ENCODE results near the gene MSL1. TPM values are rescaled to one million over a fixed set of nuclear protein-coding genes. Genes with fewer than 3 reads are reported as not detected.
A peak's percentile ranks its signal among the peaks of the same experiment; 100 is the strongest.
"Not testable (repeated sequence)": the region's sequence is repeated elsewhere in the genome, so short reads cannot be mapped to it uniquely, and the experiment has no call there.

The MSL1 gene
- total RNA-seq, 1 experiment from 2014 or later, result 39.1 TPM

GRCh38 chr17:40124279-40125141, 2.7 kb downstream of the MSL1 start:
- DNase-seq (ENCODE audit: low spot score), result no peak

- DNase-seq (ENCODE audit: low spot score), result no peak
Observed at GRCh38 chr17:40129498-40129897, 7.7 kb downstream of the MSL1 start.

DNA sequence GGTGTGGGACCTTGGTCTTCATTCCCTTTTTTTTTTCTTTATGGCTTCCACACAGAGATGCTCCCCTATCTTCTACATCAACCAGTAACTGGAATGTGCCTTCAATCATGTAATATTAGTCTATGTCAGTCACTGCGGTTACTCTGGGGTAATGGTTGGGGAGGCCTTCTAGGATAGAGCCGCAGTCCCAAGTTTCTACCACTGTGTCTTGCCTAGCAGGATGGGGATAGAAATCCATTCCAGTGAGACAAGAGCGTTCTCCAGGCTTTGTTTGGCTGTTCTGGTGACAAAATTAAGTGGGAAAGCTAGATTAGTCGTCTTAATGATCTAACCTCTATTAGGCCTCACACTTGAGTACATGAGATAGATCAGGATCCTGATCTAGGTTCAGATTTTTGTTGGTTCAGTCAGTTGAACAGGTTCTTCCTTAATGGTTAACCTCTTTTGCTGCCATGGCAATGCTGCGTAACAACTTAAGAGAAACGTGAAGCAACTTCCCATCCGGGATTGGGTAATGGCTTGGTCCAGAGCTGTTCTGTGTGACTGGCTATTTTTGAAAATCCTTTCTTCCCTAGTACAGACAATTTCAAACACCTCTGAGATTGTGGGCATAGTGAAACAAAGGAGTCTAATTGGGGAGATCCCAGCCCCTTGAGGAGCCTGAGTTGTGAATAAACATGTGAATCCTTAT, 8.7 kb downstream of the MSL1 start:
- no peak for DNase-seq (ENCODE audit: low spot score)

DNA sequence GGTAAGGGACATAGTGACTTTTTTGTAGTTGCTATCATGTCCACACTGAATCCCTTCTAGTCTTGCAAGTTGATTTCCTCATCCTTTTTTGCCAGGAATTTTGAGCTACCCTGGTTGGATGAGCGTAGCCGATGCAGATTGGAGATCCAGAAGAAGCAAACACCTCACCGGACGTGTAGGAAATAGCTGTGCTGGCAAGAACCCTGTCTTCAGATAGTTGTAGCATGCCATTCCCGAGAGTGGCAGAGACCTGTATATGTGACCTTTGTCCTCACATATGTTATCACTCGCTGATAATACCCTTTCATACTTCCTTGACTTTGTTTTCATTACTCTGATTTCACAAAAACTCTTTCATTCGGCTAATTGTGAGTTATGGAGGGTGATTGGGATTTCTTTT, 12.4 kb downstream of the MSL1 start:
- no peak for DNase-seq (ENCODE audit: low spot score)

GRCh38 chr17:40135817-40136216, 14.0 kb downstream of the MSL1 start:
- no peak for DNase-seq (ENCODE audit: low spot score)

GRCh38 chr17:40139566-40140058, 17.8 kb downstream of the MSL1 start:
- no peak for DNase-seq (ENCODE audit: low spot score)

- not testable (repeated sequence) for DNase-seq (ENCODE audit: low spot score)
Observed at GRCh38 chr17:40143166-40143565, 21.4 kb downstream of the MSL1 start.

GRCh38 chr17:40145476-40145875, 23.7 kb downstream of the MSL1 start:
- DNase-seq (ENCODE audit: low spot score), result no peak

DNA sequence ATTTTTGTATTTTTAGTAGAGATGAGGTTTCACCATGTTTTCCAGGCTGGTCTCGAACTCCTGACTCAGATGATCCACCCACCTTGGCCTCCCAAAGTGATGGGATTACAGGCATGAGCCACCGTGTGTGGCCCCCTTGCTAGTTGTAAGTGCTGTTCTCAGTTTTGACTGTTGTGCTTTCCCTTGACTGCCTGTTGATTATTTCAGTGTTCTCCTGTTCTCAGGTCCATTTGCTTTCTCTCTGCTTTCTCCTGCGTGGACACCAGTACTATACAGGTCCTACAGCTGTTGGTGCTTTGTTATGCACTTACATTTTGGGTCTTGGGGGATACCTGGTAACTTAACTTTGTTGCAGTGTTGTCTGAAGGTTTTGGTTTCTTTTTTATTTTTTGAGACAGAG, 26.8 kb downstream of the MSL1 start:
- no peak for DNase-seq (ENCODE audit: low spot score)

DNA sequence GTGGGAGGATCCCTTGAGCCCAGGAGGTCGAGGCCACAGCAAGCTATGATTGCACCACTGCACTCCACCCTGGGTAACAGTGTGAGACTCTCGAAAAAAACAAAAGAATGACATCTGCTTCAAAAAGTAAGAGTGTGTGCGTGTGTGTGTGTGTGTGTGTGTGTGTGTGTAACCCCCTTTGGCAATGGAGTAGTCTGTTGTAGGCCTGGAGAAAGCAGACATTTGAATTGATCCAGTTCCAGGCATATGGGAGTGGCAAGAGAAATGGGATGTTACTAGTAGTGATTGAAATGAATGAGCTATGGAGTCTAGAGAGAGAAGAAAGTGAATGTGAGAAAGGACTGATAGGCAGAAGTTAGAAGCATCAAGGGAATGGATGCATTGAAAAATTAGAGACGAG, 28.5 kb downstream of the MSL1 start:
- DNase-seq (ENCODE audit: low spot score), result no peak

- DNase-seq (ENCODE audit: low spot score), result no peak
Observed at GRCh38 chr17:40151414-40151963, 29.7 kb downstream of the MSL1 start.

DNA sequence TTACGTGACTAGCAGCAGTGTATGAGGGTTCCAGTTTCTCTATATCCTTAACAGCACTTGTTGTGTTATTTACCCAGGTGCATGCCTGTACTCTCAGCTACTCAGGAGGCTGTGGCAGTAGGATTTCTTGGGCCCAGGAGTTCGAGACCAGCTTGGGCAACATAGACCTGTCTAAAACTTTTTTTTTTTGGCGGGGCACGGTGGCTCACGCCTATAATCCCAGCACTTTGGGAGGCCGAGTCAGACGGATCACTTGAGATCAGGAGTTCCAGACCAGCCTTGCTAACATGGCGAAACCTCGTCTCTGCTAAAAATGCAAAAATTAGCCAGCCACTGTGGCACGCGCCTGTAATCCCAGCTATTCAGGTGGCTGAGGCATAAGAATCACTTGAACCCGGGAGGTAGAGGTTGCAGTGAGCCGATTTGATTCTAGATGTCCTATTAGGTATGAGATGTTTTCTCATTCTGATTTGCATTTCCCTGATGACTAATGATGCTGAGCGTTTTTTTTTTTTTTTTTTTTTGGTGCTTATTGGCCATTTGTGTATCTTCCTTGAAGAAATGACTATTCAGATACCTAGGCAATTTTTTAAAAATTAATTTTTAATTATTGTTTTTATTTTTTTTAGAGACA, 31.9 kb downstream of the MSL1 start:
- DNase-seq (ENCODE audit: low spot score), result no peak

GRCh38 chr17:40157973-40158372, 36.2 kb downstream of the MSL1 start:
- DNase-seq (ENCODE audit: low spot score), result no peak

GRCh38 chr17:40158438-40159013, 36.8 kb downstream of the MSL1 start:
- DNase-seq (ENCODE audit: low spot score), result no peak

GRCh38 chr17:40159456-40159855, 37.7 kb downstream of the MSL1 start:
- DNase-seq (ENCODE audit: low spot score), result no peak

DNA sequence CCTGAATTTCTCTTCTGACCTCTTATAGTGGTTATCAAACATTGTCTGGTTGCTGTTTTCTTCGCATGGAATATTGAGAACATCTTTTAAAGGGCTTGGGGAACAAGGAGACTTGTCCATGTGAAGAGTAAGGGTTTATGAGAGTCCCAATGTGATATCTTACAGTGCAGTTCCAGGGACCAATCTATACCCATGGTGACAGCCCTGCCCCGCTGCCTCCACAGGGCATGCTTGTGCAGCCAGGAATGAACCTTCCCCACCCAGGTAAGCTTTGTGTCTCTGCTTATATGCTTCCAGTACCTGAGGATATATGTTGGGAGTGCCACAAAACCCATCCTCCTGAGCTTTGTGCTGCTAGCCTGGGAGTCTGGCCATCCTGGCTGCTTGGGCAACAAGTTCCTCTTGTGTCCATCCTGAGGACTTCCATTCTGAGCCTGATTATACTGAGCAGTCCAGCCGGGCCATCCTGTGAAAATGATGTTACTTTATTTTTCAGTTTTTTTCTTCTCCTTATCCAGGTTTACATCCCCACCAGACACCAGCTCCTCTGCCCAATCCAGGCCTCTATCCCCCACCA, 46.0 kb downstream of the MSL1 start:
- no peak for DNase-seq (ENCODE audit: low spot score)

DNA sequence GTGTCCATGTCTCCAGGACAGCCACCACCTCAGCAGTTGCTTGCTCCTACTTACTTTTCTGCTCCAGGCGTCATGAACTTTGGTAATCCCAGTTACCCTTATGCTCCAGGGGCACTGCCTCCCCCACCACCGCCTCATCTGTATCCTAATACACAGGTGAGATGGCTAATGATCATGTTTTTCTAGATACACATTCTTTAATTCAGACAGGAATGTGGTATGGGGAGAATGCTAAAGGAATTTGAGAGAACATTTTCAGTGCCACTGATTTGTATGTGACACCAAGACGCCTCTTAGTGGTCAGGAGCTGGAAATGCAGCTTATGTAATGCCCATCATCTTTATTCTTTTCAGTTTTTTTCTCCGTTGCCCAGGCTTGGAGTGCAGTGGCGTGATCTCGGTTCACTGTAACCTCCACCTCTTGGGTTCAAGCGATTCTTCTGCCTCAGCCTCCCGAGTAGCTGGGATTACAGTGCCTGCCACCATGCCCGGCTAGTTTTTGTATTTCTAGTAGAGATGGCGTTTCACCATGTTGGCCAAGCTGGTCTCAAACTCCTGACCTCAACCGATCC, 46.6 kb downstream of the MSL1 start:
- peak; percentile 53 for DNase-seq (ENCODE audit: low spot score)

- no peak for DNase-seq (ENCODE audit: low spot score)
Observed at GRCh38 chr17:40170325-40170724, 48.6 kb downstream of the MSL1 start.

DNA sequence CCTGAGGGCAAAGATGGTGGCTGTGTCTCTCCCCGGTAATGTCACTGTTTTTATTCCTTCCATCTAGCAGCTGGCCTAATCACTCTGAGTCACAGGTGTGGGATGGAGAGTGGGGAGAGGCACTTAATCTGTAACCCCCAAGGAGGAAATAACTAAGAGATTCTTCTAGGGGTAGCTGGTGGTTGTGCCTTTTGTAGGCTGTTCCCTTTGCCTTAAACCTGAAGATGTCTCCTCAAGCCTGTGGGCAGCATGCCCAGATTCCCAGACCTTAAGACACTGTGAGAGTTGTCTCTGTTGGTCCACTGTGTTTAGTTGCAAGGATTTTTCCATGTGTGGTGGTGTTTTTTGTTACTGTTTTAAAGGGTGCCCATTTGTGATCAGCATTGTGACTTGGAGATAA, 50.0 kb downstream of the MSL1 start:
- DNase-seq (ENCODE audit: low spot score), result no peak

GRCh38 chr17:40173091-40173777, 51.5 kb downstream of the MSL1 start:
- DNase-seq (ENCODE audit: low spot score), result no peak

GRCh38 chr17:40173778-40174135, 52.0 kb downstream of the MSL1 start:
- no peak for DNase-seq (ENCODE audit: low spot score)
